Lower leg skin (tissue), 4 donors: ENCODE measurements around the gene RPN2. TPM values are rescaled to one million over a fixed set of nuclear protein-coding genes. Genes with fewer than 3 reads are reported as not detected.

Source experiments
- DNase-seq, 2 donors: peaks; one replicate each; pipeline ENCODE4 v3.0.0-alpha.2; 2019; ENCODE audit warnings: low spot score in 2 of 2
- H3K4me3 ChIP-seq: fragments of 200-600 bp; sonication (generic); 2 replicates; pipeline ENCODE4 v1.5.1; 2017; ENCODE audit warnings: mild to moderate bottlenecking, low read depth; ENCODE audit not compliant: poor library complexity, severe bottlenecking
- POLR2A ChIP-seq, 2 donors: fragments of 450-650 bp; IDR thresholded peaks; one replicate each; pipeline ENCODE4 v1.6.1; 2016 to 2017; ENCODE audit warnings: antibody characterized with exemption in 2 of 2, mild to moderate bottlenecking in 1 of 2, moderate library complexity in 1 of 2
- WGBS, 2 donors: methylation state at CpG; one replicate each; pipeline ENCODE4 v1.1.5; 2018; 5-methylcytosine and 5-hydroxymethylcytosine counted together
- intact Hi-C: fragments of 100-400 bp; cut with DNase I; formaldehyde crosslinking; loops from one replicate; pipeline ENCODE4 v1.15.0; 2023; ENCODE audit warnings: low total_unique reads
- total RNA-seq, 4 donors: library from RNA; depleted of rRNA; stranded (reverse); fragments of >200 nt; gene quantifications; one replicate each; pipeline ENCODE4 v1.1.0, GENCODE V29; 2016
- TF ChIP-seq, protein P1 (sequence below), 3 donors: fragments of 450-650 bp; IDR thresholded peaks; one replicate each; pipeline ENCODE4 v1.5.1; 2016; ENCODE audit warnings: antibody characterized with exemption in 3 of 3, mild to moderate bottlenecking in 3 of 3, moderate library complexity in 2 of 3

The RPN2 gene
- total RNA-seq, 4 donors from 2014 or later, result 76.0 to 128 (median 102) TPM

DNA sequence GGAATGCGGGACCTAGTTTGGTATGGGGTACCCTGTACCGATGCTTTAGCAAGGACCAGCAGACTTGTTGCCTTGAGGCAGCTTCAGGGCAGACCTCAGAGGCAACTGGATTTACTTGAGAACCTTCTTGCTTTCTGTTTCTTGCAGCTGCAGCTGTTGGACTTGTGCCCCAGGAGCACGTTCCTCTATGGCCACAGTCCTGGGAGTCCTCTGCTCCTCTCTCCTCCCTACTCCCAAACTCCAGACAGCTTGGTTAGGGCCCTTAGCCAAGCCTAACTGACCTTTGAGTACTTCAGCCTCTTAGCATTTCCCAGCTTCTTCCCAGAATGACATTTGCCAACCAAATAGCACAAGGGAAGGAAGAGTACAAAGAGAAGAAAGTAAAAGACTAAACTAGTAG, 47.8 kb downstream of the RPN2 start:
- no peak for DNase-seq
- H3K4me3 ChIP-seq, result no peak overlapping the region
- WGBS, 2 donors, result 65 to 74% methylated on average over 3 of the region's 3 CpGs
- intact Hi-C loops, result no loop called here
- no peak for TF ChIP-seq POLR2A (IDR thresholded peaks at IDR 0.05)
- TF ChIP-seq, protein P1, sequence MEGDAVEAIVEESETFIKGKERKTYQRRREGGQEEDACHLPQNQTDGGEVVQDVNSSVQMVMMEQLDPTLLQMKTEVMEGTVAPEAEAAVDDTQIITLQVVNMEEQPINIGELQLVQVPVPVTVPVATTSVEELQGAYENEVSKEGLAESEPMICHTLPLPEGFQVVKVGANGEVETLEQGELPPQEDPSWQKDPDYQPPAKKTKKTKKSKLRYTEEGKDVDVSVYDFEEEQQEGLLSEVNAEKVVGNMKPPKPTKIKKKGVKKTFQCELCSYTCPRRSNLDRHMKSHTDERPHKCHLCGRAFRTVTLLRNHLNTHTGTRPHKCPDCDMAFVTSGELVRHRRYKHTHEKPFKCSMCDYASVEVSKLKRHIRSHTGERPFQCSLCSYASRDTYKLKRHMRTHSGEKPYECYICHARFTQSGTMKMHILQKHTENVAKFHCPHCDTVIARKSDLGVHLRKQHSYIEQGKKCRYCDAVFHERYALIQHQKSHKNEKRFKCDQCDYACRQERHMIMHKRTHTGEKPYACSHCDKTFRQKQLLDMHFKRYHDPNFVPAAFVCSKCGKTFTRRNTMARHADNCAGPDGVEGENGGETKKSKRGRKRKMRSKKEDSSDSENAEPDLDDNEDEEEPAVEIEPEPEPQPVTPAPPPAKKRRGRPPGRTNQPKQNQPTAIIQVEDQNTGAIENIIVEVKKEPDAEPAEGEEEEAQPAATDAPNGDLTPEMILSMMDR (IDR thresholded peaks at IDR 0.05), result no peak

DNA sequence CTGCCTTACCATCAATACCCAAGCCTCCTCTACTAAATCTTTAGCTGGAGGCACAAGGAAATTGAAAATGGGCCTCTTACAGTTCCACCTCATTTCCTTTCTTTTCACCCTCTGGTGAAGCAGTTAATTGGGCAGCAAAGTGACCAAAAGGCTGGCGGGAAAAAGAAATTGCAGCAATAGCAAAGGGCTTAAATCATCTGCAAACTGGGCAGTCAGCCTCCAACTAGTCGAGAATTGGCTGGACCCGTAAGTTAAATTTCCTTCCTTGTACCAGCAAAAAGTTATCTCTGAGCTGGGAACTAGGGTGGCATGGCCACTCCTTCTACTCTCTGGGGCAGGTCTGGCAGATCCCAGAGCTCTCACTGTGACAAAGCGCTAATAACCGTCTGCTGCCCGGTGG, 49.0 kb downstream of the RPN2 start:
- 39 to 49% methylated on average over 6 of the region's 6 CpGs for WGBS, 2 donors
- H3K4me3 ChIP-seq, result no peak overlapping the region
- TF ChIP-seq, protein P1 (IDR thresholded peaks at IDR 0.05), result no peak
- no peak for TF ChIP-seq POLR2A (IDR thresholded peaks at IDR 0.05)
- DNase-seq, result peak in 1 of 2 donors; percentile 45
- intact Hi-C loops, result no loop called here

DNA sequence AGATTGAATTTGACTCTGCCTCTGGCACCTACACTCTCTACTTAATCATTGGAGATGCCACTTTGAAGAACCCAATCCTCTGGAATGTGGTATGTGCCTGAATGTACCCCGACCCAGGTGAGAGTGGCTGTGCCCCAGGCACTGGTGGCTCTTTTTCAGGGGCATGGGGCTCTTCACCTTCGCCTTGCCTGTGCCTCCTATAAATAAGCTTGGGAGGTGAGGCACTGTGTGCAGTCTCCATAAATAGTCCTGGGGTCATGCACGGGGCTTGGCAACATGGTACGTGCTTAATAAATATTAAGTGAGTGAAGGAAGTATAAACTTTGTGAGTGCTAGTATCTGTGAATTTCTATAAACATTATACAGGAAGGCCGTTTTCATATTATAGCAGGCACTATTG, 49.5 kb downstream of the RPN2 start:
- peak in 1 of 2 donors; percentile 28 for DNase-seq
- intact Hi-C loops, result no loop called here
- H3K4me3 ChIP-seq, result no peak overlapping the region
- WGBS, 2 donors, result 56 to 69% methylated on average over 5 of the region's 5 CpGs
- TF ChIP-seq, protein P1 (IDR thresholded peaks at IDR 0.05), result no peak
- TF ChIP-seq POLR2A (IDR thresholded peaks at IDR 0.05), result no peak

DNA sequence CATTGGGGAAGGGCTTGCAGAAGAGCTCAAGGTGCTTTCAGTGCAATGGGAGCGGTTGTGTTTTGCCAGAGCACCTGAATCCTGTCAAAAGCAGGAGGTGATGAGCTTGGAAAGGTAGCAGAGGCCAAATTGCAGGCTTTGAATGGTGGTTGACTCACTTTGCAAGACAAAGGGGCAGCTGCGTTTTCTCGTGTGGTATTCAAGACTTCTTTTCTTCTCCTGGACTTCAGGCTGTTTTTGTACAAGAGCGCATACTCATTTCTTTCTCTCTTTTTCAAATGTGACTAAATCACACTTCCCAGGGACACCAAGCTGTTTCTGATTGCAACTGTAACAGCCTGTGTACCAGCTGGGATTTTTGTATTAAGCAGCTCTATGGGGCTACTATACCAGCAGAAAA, 50.2 kb downstream of the RPN2 start:
- intact Hi-C loops, result no loop called here
- DNase-seq, result peak in 1 of 2 donors; percentile 21
- no peak for TF ChIP-seq POLR2A (IDR thresholded peaks at IDR 0.05)
- TF ChIP-seq, protein P1 (IDR thresholded peaks at IDR 0.05), result no peak
- WGBS, 2 donors, result 83 to 87% methylated on average over 4 of the region's 4 CpGs
- no peak overlapping the region for H3K4me3 ChIP-seq

DNA sequence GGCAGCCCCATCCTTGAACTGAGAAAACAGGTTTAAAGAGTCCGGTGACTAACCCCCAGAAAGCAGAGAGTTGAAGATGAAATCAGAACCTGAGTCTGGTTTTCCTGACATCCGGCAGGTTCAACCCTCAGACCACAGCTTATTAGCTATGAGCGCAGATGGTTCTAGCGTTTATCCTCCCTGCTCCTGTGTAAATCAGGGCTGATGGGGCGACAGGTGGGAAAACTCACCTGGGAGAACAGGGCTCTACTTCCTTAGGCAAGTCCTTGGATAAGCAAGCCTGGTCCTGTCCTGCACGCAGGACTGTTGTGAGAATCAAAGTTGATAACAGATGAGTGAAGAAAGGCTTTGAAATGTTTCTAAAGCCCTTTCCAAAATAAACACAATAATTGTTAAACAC, 51.1 kb downstream of the RPN2 start:
- 90 to 94% methylated on average over 6 of the region's 6 CpGs for WGBS, 2 donors
- peak in 1 of 2 donors; percentile 36 for DNase-seq
- intact Hi-C loops, result no loop called here
- no peak overlapping the region for H3K4me3 ChIP-seq
- no peak for TF ChIP-seq POLR2A (IDR thresholded peaks at IDR 0.05)

DNA sequence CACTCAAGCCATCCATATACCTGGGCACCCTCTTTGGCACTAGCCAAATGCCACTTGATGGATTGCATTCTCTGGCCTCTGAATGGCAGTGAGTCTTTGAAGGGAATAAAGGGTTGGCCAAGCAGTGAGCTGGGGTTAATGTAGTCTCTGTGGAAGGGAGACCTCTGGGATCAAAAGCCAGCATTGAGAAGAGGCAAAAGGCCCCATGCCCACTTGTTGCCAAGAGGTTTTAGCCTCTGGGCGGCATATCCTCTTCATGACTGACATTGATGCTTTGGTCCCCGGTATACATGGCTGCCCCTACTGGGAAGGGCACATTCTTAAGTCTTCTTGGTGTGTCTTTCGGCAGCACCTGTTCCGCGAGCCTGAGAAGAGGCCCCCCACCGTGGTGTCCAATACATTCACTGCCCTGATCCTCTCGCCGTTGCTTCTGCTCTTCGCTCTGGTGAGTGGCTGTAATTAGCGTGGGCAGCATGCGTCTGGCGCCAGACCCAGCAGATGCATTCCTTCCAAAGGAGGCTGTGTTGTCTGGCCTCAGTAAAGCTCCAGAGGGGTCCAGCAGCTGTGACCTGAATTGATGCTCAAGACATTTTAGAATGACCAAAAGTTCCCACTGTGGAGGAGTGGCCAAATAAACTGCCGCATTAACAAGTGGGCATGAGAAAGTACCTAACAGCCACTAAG, 53.0 kb downstream of the RPN2 start:
- peak in 1 of 2 donors; percentile 46 for DNase-seq
- no peak for TF ChIP-seq POLR2A (IDR thresholded peaks at IDR 0.05)
- TF ChIP-seq, protein P1 (IDR thresholded peaks at IDR 0.05), result no peak
- WGBS, 2 donors, result 91% methylated on average over 13 of the region's 13 CpGs
- H3K4me3 ChIP-seq, result no peak overlapping the region
- intact Hi-C loops, result no loop called here
